PC-9 (cell line): ENCODE data around the gene ADCY2.

Experiments
- CTCF ChIP-seq: fragments of 200-600 bp; sonication (generic); conservative IDR thresholded peaks from 2 replicates; pipeline ENCODE4 v1.6.1; 2017; ENCODE audit warnings: mixed run types, antibody characterized with exemption, mild to moderate bottlenecking, moderate library complexity
- EZH2 ChIP-seq: fragments of 200-600 bp; sonication (generic); IDR thresholded peaks from 2 replicates; pipeline ENCODE4 v1.8.0; 2017; ENCODE audit warnings: antibody characterized with exemption, low read depth

- TF ChIP-seq CTCF (no peak), EZH2 (no peak)
These were observed 19.2 kb downstream of the ADCY2 start for GRCh38 chr5:7415123-7415522.
